GM12878 (cell line): ENCODE results near the gene NR2F6. TPM values are rescaled to one million over a fixed set of nuclear protein-coding genes. Genes with fewer than 3 reads are reported as not detected.

Experiments used
- ATAC-seq: fragments of 200-7000 bp; cut with Tn5 transposase; 3 replicates; pipeline ENCODE4 v1.9.1; 2020; ENCODE audit warnings: mild to moderate bottlenecking, moderate library complexity
- BruUV-seq: library from RNA; stranded (reverse); fragments of 400-500 nt; replicated peaks from 2 replicates; lab custom pipeline; 2021; lab: Mats Ljungman, UMichigan
- CTCF ChIA-PET: fragments of 300-600 bp; sonication (Branson Sonifier 250); formaldehyde crosslinking; extraction: SDS; loops from one replicate; lab custom pipeline; 2021; ENCODE audit warnings: inconsistent platforms; lab: Yijun Ruan, JAX
- POLR2A ChIA-PET: fragments of 350-600 bp; formaldehyde crosslinking; extraction: SDS; loops from one replicate; lab custom pipeline; 2021; ENCODE audit warnings: inconsistent platforms; lab: Charles Lee
- RAD21 ChIA-PET: fragments of 300-600 bp; sonication (Branson Sonifier 250); formaldehyde crosslinking; loops from one replicate; lab custom pipeline; 2023; ENCODE audit warnings: antibody characterized with exemption; ENCODE audit not compliant: unreplicated experiment; lab: Charles Lee
- SMC1A ChIA-PET: fragments of 300-600 bp; sonication (Branson Sonifier 250); formaldehyde crosslinking; loops from one replicate; lab custom pipeline; 2023; ENCODE audit not compliant: unreplicated experiment, uncharacterized antibody; lab: Charles Lee
- DNase-seq: peaks from one replicate; pipeline ENCODE4 v3.0.0-alpha.2; 2011; ENCODE audit warnings: low read depth, low spot score
- FAIRE-seq: peaks from 3 replicates; lab custom pipeline; 2011; peaks lifted over from hg19 to GRCh38; lab: Jason Lieb, UNC
- H2AFZ ChIP-seq: 2 replicates; pipeline ENCODE4 v1.6.0; 2011; ENCODE audit warnings: low read depth, low read length, control low read depth; ENCODE audit not compliant: control insufficient read depth
- H3K27ac ChIP-seq: 2 replicates; pipeline ENCODE4 v1.5.1; 2011; ENCODE audit warnings: control low read depth; ENCODE audit not compliant: control insufficient read depth, insufficient read depth
- H3K27me3 ChIP-seq, 2 experiments: replicated peaks in 1 of 2; 2 replicates each; pipeline versions ENCODE4 v1.6.0 to v1.6.1; 2011; ENCODE audit warnings: low read length in 1 of 2; ENCODE audit not compliant: control insufficient read depth in 2 of 2, insufficient read depth in 2 of 2
- H3K36me3 ChIP-seq, 2 experiments: 2 replicates each; pipeline ENCODE4 v1.5.1; 2011; ENCODE audit warnings: low read length in 1 of 2; ENCODE audit not compliant: control insufficient read depth in 2 of 2, insufficient read depth in 2 of 2
- H3K4me1 ChIP-seq: 2 replicates; pipeline ENCODE4 v1.6.1; 2011; ENCODE audit warnings: mild to moderate bottlenecking, low read length, moderate library complexity, mixed read lengths; ENCODE audit not compliant: control insufficient read depth, insufficient read depth
- H3K4me2 ChIP-seq: 2 replicates; pipeline ENCODE4 v1.6.0; 2011; ENCODE audit warnings: control low read depth; ENCODE audit not compliant: control insufficient read depth, insufficient read depth
- H3K4me3 ChIP-seq: fragments of 200-600 bp; sonication (generic); 2 replicates; pipeline ENCODE4 v1.5.1; 2016
- H3K79me2 ChIP-seq: 2 replicates; pipeline ENCODE4 v1.6.0; 2011; ENCODE audit warnings: low read length; ENCODE audit not compliant: control insufficient read depth, insufficient read depth
- H3K9ac ChIP-seq: 2 replicates; pipeline ENCODE4 v1.8.0; 2011; ENCODE audit warnings: low read length, control low read depth, mixed read lengths; ENCODE audit not compliant: control insufficient read depth, insufficient read depth
- H3K9me3 ChIP-seq: replicated peaks from 3 replicates; pipeline ENCODE4 v1.5.1; 2011; ENCODE audit warnings: mild to moderate bottlenecking, low read length; ENCODE audit not compliant: control insufficient read depth, insufficient read depth
- H4K20me1 ChIP-seq: 2 replicates; pipeline ENCODE4 v1.6.0; 2011; ENCODE audit not compliant: control insufficient read depth, insufficient read depth
- EGR1 ChIP-seq, 2 experiments: IDR thresholded peaks; 1 replicate in 1 of 2; 2 replicates in 1 of 2; pipeline ENCODE4 v1.6.1; 2011 to 2012; ENCODE audit warnings: low read depth in 2 of 2, low read length in 2 of 2, borderline replicate concordance in 1 of 2, mild to moderate bottlenecking in 1 of 2, moderate library complexity in 1 of 2
- NR2C1 ChIP-seq: fragments of 450-650 bp; IDR thresholded peaks from 2 replicates; pipeline ENCODE4 v1.6.1; 2017; ENCODE audit warnings: antibody characterized with exemption, mild to moderate bottlenecking, moderate library complexity
- NRF1 ChIP-seq: conservative IDR thresholded peaks from 2 replicates; pipeline ENCODE4 v1.6.1; 2011; ENCODE audit warnings: mild to moderate bottlenecking, low read depth, low read length, improper control_type of control experiment
- POLR2A ChIP-seq: IDR thresholded peaks from 2 replicates; pipeline ENCODE4 v1.6.1; 2011; ENCODE audit warnings: low read depth, mild to moderate bottlenecking, low read length
- POLR2AphosphoS5 ChIP-seq: IDR thresholded peaks from 2 replicates; pipeline ENCODE4 v1.6.1; 2011; ENCODE audit warnings: mild to moderate bottlenecking, low read length, inconsistent platforms
- RCOR1 ChIP-seq: conservative IDR thresholded peaks from 2 replicates; pipeline ENCODE4 v1.6.1; 2012; ENCODE audit warnings: low read depth, low read length, improper control_type of control experiment
- ZNF217 ChIP-seq: fragments of 450-650 bp; IDR thresholded peaks from 2 replicates; pipeline ENCODE4 v1.6.1; 2017; ENCODE audit warnings: antibody characterized with exemption, mild to moderate bottlenecking
- WGBS: methylation state at CpG from one replicate; pipeline ENCODE4 v1.1.6; 2016; ENCODE audit warnings: low lambda C conversion rate; ENCODE audit not compliant: insufficient replicate concordance, insufficient coverage; ENCODE audit errors: missing lambda C conversion rate; 5-methylcytosine and 5-hydroxymethylcytosine counted together
- in situ Hi-C: fragments of 300-500 bp; cut with MboI; formaldehyde crosslinking; loops from 9 replicates; pipeline ENCODE4 v1.14.3; 2018; ENCODE audit warnings: mixed read lengths
- intact Hi-C: fragments of 100-400 bp; cut with micrococcal nuclease; formaldehyde crosslinking; loops from one replicate; pipeline ENCODE4 v1.14.2; 2022; ENCODE audit not compliant: unreplicated experiment
- polyA plus RNA-seq, 11 experiments: library from polyadenylated mRNA; depleted of rRNA in 4 of 11; unstranded in 6 of 11; stranded (reverse) in 5 of 11; fragments of >200 nt; fragmentation: Nextera tagmentation in 4 of 11; fragmentation: Illumina TruSeq in 1 of 11; extraction: Ambion mirVana in 4 of 11; extraction: Trizol in 1 of 11; gene quantifications; 1 replicate in 1 of 11; 2 replicates in 10 of 11; pipeline versions ENCODE4 v1.2.1 to v1.2.3, GENCODE V29; 2011 to 2016; ENCODE audit warnings: inconsistent platforms in 2 of 11, missing spikeins in 2 of 11, low read depth in 1 of 11
- total RNA-seq, 4 experiments: library from RNA; depleted of rRNA in 3 of 4; stranded (reverse); fragments of >200 nt in 3 of 4; fragmentation: Illumina TruSeq in 1 of 4; extraction: Trizol in 1 of 4; gene quantifications; 2 replicates each; pipeline versions ENCODE4 v1.2.1 to v1.2.3, GENCODE V29; 2013 to 2021
- TF ChIP-seq, protein P1 (sequence below): fragments of 450-650 bp; formaldehyde crosslinking; IDR thresholded peaks from 2 replicates; pipeline ENCODE4 v1.5.0; 2022; ENCODE audit warnings: mild to moderate bottlenecking, missing genetic modification characterization

Gene NR2F6
- total and polyA plus RNA-seq, 10 of the 15 experiments (the other 5 are each of a cell fraction or from before 2014, with no cell fraction given) = 0.18 to 15.5 (median 6.1) TPM

DNA sequence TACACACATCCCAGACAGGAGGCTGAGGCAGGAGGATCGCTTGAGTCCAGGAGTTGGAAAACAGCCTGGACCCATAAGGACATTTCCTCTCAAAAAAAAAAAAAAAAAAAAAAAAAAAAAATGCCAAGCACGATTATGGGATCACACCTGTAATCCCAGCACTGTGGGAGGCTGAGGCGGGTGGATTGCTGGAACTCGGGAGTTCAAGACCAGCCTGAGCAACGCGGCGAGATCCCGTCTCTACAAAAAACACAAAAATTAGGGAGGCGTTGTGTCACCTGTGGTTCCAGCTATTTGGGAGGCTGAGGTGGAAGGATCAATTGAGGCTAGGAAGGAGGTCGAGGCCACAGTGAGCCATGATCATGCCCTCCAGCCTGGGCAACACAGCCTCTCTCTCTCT is 20.7 kb downstream of the NR2F6 start (continued):
- TF ChIP-seq RCOR1 (no peak), NR2C1 (no peak)

DNA sequence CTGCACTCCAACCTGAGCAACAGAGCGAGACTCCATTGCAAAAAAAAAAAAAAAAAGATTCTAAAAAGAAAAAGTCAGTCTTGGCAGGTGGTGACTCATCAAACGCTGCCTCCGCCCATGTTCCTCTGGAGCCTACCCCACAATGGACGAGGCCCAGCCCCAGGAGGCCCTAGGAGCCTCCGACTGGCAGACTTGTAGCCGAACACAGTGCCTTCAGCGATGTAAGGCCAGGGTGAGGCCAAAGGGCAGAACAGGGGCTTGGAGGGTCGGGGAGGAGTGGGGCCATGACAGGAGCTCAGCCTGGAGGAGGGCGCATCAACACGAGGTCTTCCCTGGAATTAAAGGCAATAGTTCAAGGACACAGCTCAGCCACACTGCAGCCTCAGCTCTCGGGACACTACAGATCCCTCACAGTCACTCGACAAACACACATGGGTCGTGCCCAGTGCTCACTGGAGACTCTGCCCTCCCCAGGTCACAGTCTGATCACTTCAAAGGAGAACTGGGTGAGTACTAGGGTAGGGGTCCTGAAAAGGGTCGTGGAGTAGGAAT is 25.4 kb downstream of the NR2F6 start:
- ATAC-seq (no peak), DNase-seq (no peak), FAIRE-seq (no peak)
- ChIA-PET POLR2A (no interaction called here), RAD21 (no interaction called here), SMC1A (no interaction called here), CTCF (interaction anchor here (0.6 kb wide), 2 partner anchors 13 to 64 kb away, joined by 3 read pairs; no protein-coding TSS in a partner anchor)
- no peaks in the 10 kb centered on the region for H3K79me2 ChIP-seq
- H3K9ac ChIP-seq = no peak overlapping the region
- no peak overlapping the region for H3K4me3 ChIP-seq
- H3K4me2 ChIP-seq = no peak overlapping the region
- in situ Hi-C loops = no loop called here
- H3K4me1 ChIP-seq = peaks cover 7% of the 10 kb centered on the region; the same call in 1 of the 2 replicates
- BruUV-seq = no TSS peak
- WGBS = 75% methylated on average over 14 of the region's 14 CpGs
- no peak overlapping the region for H2AFZ ChIP-seq
- peaks cover 2 to 5% of the 10 kb centered on the region in 2 experiments; a peak in 2 of 4 replicates for H3K36me3 ChIP-seq
- intact Hi-C loops = no loop called here
- no peaks in the 10 kb centered on the region for H4K20me1 ChIP-seq
- no peaks in the 10 kb centered on the region for H3K27me3 ChIP-seq
- no peaks in the 10 kb centered on the region for H3K9me3 ChIP-seq
- TF ChIP-seq POLR2AphosphoS5 = peak; percentile 28; the same call in 1 of the 2 replicates
- TF ChIP-seq POLR2A = peak; percentile 62
- TF ChIP-seq ZNF217 = no peak
- TF ChIP-seq NRF1 = no peak
- H3K27ac ChIP-seq = no peak overlapping the region

DNA sequence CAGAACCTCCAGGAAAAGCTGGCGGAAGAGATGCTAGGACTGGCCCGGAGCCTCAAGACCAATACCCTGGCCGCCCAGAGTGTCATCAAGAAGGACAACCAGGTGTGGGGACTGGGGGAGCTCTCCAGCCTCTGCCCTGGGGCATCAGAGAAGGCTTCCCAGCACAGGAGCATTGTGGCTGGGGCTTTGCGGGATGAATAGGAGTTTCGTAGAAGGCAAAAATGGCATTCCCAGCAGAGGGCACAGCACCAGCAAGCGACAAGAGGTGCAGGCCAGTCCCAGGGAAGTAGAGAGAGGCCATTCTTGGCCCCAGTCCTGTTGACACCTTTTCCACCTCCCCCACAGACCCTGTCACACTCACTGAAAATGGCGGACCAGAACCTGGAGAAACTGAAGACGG is 26.4 kb downstream of the NR2F6 start:
- no peak for DNase-seq

More for the DNA sequence above, 26.4 kb downstream of the NR2F6 start:
- WGBS = 97% methylated on average over 8 of the region's 8 CpGs
- peaks cover 12% of the 10 kb centered on the region for H3K4me1 ChIP-seq
- H3K9me3 ChIP-seq = no peaks in the 10 kb centered on the region
- in situ Hi-C loops = no loop called here
- TF ChIP-seq, protein P1, sequence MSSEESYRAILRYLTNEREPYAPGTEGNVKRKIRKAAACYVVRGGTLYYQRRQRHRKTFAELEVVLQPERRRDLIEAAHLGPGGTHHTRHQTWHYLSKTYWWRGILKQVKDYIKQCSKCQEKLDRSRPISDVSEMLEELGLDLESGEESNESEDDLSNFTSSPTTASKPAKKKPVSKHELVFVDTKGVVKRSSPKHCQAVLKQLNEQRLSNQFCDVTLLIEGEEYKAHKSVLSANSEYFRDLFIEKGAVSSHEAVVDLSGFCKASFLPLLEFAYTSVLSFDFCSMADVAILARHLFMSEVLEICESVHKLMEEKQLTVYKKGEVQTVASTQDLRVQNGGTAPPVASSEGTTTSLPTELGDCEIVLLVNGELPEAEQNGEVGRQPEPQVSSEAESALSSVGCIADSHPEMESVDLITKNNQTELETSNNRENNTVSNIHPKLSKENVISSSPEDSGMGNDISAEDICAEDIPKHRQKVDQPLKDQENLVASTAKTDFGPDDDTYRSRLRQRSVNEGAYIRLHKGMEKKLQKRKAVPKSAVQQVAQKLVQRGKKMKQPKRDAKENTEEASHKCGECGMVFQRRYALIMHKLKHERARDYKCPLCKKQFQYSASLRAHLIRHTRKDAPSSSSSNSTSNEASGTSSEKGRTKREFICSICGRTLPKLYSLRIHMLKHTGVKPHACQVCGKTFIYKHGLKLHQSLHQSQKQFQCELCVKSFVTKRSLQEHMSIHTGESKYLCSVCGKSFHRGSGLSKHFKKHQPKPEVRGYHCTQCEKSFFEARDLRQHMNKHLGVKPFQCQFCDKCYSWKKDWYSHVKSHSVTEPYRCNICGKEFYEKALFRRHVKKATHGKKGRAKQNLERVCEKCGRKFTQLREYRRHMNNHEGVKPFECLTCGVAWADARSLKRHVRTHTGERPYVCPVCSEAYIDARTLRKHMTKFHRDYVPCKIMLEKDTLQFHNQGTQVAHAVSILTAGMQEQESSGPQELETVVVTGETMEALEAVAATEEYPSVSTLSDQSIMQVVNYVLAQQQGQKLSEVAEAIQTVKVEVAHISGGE = no peak
- TF ChIP-seq EGR1 (IDR thresholded peaks at IDR 0.05; ENCODE audit: borderline replicate concordance in 1 of 2, low read depth in 2 of 2, low read length in 2 of 2) = no peak
- 0 out of 2 replicates have a peak, but pooled peaks have one; percentile 1 for TF ChIP-seq POLR2A
- SMC1A ChIA-PET = no interaction called here
- H3K27me3 ChIP-seq = no peaks in the 10 kb centered on the region
- no peak overlapping the region for H3K9ac ChIP-seq
- ATAC-seq = no peak
- CTCF ChIA-PET = no interaction called here
- intact Hi-C loops = no loop called here
- H3K4me3 ChIP-seq = no peak overlapping the region
- H3K79me2 ChIP-seq = no peaks in the 10 kb centered on the region; the same call in 1 of the 2 replicates
- RAD21 ChIA-PET = no interaction called here
- H2AFZ ChIP-seq = no peak overlapping the region
- H4K20me1 ChIP-seq = no peaks in the 10 kb centered on the region
- H3K36me3 ChIP-seq = peaks cover 2 to 5% of the 10 kb centered on the region in 2 experiments; a peak in 2 of 4 replicates
- POLR2A ChIA-PET = interaction anchor here (0.7 kb wide), 1 partner anchor 326 kb away, joined by 3 read pairs; no protein-coding TSS in a partner anchor
- FAIRE-seq = no peak
- no peak overlapping the region for H3K4me2 ChIP-seq
- no TSS peak for BruUV-seq
- no peak overlapping the region for H3K27ac ChIP-seq
